Calu3 (cell line): ENCODE results near the gene CACNA2D2. TPM values are rescaled to one million over a fixed set of nuclear protein-coding genes. Genes with fewer than 3 reads are reported as not detected.

Source experiments
- BruUV-seq: library from RNA; stranded (reverse); fragments of 400-500 nt; replicated peaks from 2 replicates; lab custom pipeline; 2021; lab: Mats Ljungman, UMichigan
- CTCF ChIA-PET: fragments of 300-600 bp; sonication (Branson Sonifier 250); formaldehyde crosslinking; loops from one replicate; lab custom pipeline; 2022; ENCODE audit warnings: antibody characterized with exemption; lab: Charles Lee
- DNase-seq: peaks from one replicate; pipeline ENCODE4 v3.0.0; 2022
- H3K27ac Mint-ChIP-seq: one replicate; pipeline ENCODE4 v1.8.0; 2022; ENCODE audit warnings: mixed read lengths; ENCODE audit not compliant: unreplicated experiment
- H3K27me3 Mint-ChIP-seq: one replicate; pipeline ENCODE4 v1.8.0; 2022; ENCODE audit warnings: mixed read lengths; ENCODE audit not compliant: unreplicated experiment
- H3K36me3 Mint-ChIP-seq: one replicate; pipeline ENCODE4 v1.8.0; 2022; ENCODE audit warnings: mild to moderate bottlenecking, moderate library complexity, mixed read lengths; ENCODE audit not compliant: insufficient read depth, unreplicated experiment
- H3K4me1 Mint-ChIP-seq: one replicate; pipeline ENCODE4 v1.8.0; 2022; ENCODE audit warnings: mild to moderate bottlenecking, low read depth, mixed read lengths; ENCODE audit not compliant: unreplicated experiment
- H3K4me3 Mint-ChIP-seq: one replicate; pipeline ENCODE4 v1.8.0; 2022; ENCODE audit warnings: mild to moderate bottlenecking, low read depth, moderate library complexity, mixed read lengths; ENCODE audit not compliant: unreplicated experiment
- H3K9me3 Mint-ChIP-seq: one replicate; pipeline ENCODE4 v1.8.0; 2022; ENCODE audit warnings: low read depth, mixed read lengths; ENCODE audit not compliant: unreplicated experiment
- intact Hi-C: fragments of 100-400 bp; cut with micrococcal nuclease; formaldehyde crosslinking; loops from one replicate; pipeline ENCODE4 v1.10.0; 2022; ENCODE audit not compliant: unreplicated experiment
- total RNA-seq: library from RNA; stranded (reverse); gene quantifications from 2 replicates; pipeline ENCODE4 v1.2.3, GENCODE V29; 2022
- TF ChIP-seq, protein P1 (sequence below): fragments of 200-600 bp; IDR thresholded peaks from one replicate; pipeline ENCODE4 v1.8.0; 2022; ENCODE audit warnings: antibody characterized with exemption; ENCODE audit not compliant: unreplicated experiment

The CACNA2D2 gene
- total RNA-seq, 1 experiment from 2014 or later, result 0.12 TPM

DNA sequence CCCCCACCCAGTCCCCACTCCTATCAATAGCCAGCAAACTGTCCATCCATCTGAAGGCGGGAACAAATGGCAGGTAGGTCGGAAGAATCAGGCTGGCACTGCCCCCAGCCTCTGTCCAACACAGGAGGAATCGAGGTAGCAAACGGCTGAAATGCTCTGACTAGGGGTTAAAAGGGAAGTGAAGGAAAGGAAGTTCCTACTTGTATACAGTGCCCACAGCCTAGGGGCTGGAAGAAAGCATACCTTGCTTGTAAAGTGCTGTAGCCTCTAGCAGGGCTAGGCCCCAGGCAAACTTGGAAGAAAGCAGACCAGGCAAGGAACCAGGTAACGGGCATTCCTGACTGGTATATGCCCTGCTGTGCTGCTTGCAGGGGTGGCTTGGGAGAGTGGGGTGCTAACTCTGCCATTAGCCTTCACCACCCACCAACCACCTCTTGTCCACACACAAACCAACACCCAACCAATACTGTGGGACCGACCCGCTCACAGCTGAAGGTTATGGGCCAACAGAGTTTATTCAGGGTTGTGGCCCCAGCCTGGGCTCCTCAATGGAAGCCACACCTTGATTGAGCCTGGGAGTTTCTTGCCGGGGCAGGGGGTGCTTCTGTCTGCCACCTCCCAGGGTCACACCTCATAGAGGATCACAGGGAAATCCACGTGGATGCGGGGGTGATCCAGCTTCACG, 177.8 kb downstream of the CACNA2D2 start:
- H3K4me3 Mint-ChIP-seq, result no peak overlapping the region
- peaks cover 45% of the 10 kb centered on the region for H3K36me3 Mint-ChIP-seq
- no peaks in the 10 kb centered on the region for H3K4me1 Mint-ChIP-seq
- TF ChIP-seq, protein P1, sequence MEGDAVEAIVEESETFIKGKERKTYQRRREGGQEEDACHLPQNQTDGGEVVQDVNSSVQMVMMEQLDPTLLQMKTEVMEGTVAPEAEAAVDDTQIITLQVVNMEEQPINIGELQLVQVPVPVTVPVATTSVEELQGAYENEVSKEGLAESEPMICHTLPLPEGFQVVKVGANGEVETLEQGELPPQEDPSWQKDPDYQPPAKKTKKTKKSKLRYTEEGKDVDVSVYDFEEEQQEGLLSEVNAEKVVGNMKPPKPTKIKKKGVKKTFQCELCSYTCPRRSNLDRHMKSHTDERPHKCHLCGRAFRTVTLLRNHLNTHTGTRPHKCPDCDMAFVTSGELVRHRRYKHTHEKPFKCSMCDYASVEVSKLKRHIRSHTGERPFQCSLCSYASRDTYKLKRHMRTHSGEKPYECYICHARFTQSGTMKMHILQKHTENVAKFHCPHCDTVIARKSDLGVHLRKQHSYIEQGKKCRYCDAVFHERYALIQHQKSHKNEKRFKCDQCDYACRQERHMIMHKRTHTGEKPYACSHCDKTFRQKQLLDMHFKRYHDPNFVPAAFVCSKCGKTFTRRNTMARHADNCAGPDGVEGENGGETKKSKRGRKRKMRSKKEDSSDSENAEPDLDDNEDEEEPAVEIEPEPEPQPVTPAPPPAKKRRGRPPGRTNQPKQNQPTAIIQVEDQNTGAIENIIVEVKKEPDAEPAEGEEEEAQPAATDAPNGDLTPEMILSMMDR, result no peak
- no peak for DNase-seq
- H3K27ac Mint-ChIP-seq, result no peak overlapping the region
- intact Hi-C loops, result loop anchor here (10.0 kb wide), 1 partner anchor 51 kb away; the partner anchor contains the start of gene LSMEM2
- BruUV-seq, result no TSS peak
- CTCF ChIA-PET, result interaction anchor here (1.0 to 1.6 kb wide), 2 partner anchors 23 to 26 kb away, joined by 4 to 7 read pairs; partner anchors contain the start of genes HYAL1, HYAL3 and NAA80
- no peaks in the 10 kb centered on the region for H3K9me3 Mint-ChIP-seq
- no peaks in the 10 kb centered on the region for H3K27me3 Mint-ChIP-seq

DNA sequence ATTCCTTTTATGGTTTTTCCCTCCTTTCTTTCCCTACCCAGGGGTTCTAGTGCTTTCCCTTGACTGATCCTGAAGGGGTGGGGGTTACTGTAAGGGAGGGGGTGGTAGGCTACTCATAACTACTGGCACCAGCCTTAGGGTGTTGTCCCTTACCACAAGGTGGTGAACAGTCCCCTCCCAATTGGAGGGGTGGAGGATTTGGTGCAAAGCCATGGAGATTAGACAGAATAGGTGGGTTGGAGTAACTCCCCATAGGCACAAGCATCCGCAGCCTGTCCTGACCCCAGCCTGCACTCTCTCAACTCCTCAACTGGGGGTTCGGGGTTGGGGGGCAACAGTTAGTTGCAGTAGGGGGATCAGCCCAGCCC, 178.3 kb downstream of the CACNA2D2 start:
- Mint-ChIP-seq H3K36me3 (peaks cover 45% of the 10 kb centered on the region), H3K4me1 (no peaks in the 10 kb centered on the region), H3K9me3 (no peaks in the 10 kb centered on the region), H3K27me3 (no peaks in the 10 kb centered on the region), H3K4me3 (no peak overlapping the region), H3K27ac (no peak overlapping the region)
- BruUV-seq, result no TSS peak
- DNase-seq, result no peak
- CTCF ChIA-PET, result interaction anchor here (1.0 to 1.6 kb wide), 2 partner anchors 22 to 26 kb away, joined by 4 to 7 read pairs; partner anchors contain the start of genes HYAL1, HYAL3 and NAA80
- intact Hi-C loops, result loop anchor here (10.0 kb wide), 1 partner anchor 50 kb away; the partner anchor contains the start of gene LSMEM2
- TF ChIP-seq, protein P1, result no peak

DNA sequence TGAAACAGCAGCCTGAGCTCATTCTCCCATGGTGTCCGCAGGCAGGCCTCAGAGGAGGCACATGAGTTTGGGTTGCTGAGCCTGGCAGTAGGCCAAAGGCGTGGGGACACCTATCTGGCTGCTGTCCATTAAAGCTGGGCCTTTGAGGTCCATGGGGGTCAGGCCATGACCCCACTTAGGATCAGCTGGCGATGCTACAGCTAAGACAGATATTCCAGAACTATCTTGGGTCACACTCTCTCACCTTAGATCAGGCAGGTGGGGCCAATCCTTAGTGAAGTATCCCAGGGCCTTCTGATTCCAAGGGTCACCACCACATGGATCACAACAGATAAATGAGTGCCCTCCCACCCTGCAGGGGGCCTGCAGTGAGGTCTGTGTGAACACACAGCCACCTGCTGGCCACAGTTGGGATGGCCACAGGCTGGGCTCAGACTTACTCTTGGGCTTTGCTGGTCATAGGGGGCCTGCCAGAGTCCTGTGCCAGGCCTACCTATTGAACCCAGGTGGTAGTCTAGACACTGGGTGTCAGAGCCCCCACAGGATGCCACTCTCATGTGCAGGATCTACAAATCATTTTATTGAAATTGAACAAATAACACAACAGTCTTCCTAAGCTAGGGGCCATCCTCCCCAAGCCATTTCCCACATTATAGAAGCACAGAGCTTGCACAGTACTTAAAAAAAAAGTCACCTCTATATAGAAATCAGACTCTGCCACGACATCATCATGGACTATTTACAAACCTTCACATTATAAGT, 178.9 kb downstream of the CACNA2D2 start:
- peak; percentile 79 for DNase-seq
- Mint-ChIP-seq H3K27me3 (no peaks in the 10 kb centered on the region), H3K4me3 (no peak overlapping the region), H3K36me3 (peaks cover 44% of the 10 kb centered on the region), H3K9me3 (no peaks in the 10 kb centered on the region), H3K27ac (no peak overlapping the region), H3K4me1 (no peaks in the 10 kb centered on the region)
- intact Hi-C loops, result loop anchor here (10.0 kb wide), 1 partner anchor 50 kb away; the partner anchor contains the start of gene LSMEM2
- BruUV-seq, result no TSS peak
- CTCF ChIA-PET, result interaction anchor here (0.7 to 1.6 kb wide), 5 partner anchors 11 to 64 kb away, joined by 4 to 7 read pairs (median 4); partner anchors contain the start of genes HYAL1, HYAL3 and NAA80
- TF ChIP-seq, protein P1, result peak; percentile 89

DNA sequence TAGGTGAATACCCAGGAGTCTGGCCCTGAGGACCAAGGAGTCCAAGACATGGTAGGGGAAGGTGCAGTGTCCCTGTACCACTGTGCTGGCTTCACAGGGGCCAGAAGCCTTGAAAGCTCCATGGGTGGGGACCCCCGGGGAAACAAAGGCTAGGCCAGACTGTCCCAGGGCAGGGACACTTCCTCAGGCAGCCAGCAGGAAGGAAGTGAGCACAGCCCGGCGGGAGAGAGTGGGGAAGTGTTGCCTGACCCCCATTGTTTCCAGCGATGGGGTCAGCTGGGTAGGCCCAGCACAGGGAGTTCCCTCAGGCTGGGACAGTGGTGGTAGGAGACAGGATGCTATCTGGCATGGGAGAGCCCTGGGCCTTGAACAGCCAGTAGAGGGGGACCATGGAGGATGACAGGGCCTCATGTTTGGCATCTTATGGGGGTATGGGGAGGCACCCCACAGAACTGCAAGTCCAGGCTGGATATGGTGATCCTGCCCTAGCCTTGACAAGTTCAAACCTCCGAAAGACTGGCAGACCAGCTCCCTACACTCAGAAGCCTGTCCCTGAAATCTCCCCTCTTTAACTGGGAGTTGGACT, 179.7 kb downstream of the CACNA2D2 start:
- TF ChIP-seq, protein P1, result no peak
- no peaks in the 10 kb centered on the region for H3K9me3 Mint-ChIP-seq
- H3K27me3 Mint-ChIP-seq, result no peaks in the 10 kb centered on the region
- intact Hi-C loops, result loop anchor here (10.0 kb wide), 1 partner anchor 49 kb away; the partner anchor contains the start of gene LSMEM2
- H3K27ac Mint-ChIP-seq, result no peak overlapping the region
- no peak overlapping the region for H3K4me3 Mint-ChIP-seq
- no peak for DNase-seq
- CTCF ChIA-PET, result interaction anchor here (0.7 to 1.6 kb wide), 4 partner anchors 12 to 64 kb away, joined by 4 to 7 read pairs (median 4); partner anchors contain the start of gene HYAL1
- no TSS peak for BruUV-seq
- peaks cover 43% of the 10 kb centered on the region for H3K36me3 Mint-ChIP-seq
- H3K4me1 Mint-ChIP-seq, result no peaks in the 10 kb centered on the region
